Dermis blood vessel endothelial cell (primary cell): Measurements from ENCODE around the gene CAND2. TPM values are rescaled to one million over a fixed set of nuclear protein-coding genes. Genes with fewer than 3 reads are reported as not detected.

Experiments used
- DNase-seq: peaks from one replicate; pipeline ENCODE4 v3.0.0; 2010
- total RNA-seq: library from RNA; depleted of rRNA; stranded (reverse); fragments of >200 nt; gene quantifications from 2 replicates; pipeline ENCODE4 v1.2.3, GENCODE V29; 2014

CAND2 gene
- total RNA-seq, 1 donor from 2014 or later: 2.2 TPM

DNA sequence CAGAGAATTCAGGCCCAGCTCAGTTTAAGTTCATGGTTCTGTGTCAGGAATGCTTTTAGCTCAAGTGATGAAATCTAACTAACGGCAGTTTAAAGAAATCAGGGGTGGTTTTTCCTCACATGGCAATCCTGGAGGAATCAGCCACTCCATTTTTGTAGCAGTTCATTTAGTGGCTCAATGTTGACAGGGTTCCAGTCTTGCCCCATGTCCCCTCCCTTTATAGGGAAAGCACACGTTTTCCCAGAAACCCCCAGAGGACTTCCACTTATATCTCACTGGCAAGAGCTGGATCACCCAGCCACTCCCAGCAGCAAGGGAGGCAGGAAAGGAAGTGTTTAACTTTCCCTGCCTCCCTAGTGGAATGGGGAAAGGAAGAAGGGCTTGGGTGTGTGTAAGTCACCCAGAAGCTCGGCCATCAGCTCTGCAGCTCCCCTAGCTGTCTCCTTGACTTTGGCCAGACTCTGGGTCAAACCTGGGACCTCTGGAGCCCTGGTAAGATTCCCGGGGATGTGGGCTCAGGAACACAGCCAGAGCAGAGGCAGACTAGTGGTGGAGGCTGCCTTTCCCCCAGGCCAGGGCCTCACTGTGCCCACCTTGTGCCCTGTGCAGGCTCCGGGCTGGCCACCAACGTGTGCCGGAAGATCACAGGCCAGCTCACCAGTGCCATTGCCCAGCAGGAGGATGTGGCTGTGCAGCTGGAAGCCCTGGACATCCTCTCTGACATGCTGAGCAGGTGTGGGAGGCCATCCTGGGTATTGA is 11.3 kb downstream of the CAND2 start:
- DNase-seq: no peak

DNA sequence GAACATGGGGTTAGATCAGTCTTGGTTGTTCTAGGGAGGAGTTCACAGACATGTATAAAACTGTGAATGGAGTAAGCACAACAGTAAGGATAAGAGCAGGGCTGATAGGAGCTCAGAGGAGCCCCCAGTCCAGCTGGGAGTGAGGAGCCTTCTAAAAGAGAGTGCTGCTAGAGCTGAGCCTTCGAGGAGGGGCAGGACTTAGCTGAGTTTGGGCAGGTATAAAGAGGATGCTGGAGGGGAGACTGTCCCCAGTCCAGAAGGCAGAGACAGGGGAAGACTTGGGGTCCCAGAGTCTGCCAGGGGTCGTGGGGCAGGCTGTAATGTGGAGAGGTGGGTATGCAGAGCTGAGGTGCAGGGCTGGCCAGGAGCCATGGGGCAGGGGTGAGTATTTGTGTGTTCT is 12.1 kb downstream of the CAND2 start:
- no peak for DNase-seq

DNA sequence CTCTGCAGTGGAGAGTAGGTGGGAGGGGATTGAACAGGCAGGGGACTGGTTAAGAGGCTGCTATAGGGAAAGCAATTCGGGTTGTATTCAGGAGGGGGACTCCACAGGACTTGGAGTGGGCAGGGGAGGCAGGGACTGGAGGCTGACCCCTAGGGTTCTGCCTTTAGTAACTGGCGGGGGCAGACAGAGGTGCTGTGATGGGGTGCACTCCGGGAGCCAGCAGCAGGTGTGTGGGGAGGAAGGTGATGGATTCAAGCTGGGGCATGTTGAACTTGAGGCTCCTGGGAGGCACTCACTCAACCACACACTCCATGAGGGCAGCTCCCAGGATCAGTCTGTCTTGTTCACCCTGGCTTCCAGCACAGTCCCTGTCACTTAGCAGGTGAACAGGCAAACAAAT is 12.5 kb downstream of the CAND2 start:
- no peak for DNase-seq

DNA sequence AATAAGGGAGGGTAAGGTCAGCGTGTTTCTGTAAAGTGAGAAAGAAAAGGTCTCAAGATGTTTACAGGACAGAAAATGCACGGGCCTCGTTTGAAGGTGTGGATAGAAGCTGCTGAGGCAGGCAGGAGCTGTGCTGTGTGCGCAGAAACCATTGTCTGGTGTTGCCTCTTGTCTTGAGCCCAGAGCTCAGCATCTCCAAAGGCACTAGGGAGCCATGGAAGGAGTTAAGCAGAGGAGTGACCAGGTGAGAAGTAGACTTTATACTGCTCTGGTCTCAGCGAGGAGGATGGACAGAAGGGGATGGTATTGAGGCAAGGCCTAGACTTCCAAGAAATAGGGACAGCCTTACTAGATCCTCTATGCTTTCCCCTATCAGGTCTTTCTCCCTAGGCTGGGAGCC is 13.0 kb downstream of the CAND2 start:
- no peak for DNase-seq

DNA sequence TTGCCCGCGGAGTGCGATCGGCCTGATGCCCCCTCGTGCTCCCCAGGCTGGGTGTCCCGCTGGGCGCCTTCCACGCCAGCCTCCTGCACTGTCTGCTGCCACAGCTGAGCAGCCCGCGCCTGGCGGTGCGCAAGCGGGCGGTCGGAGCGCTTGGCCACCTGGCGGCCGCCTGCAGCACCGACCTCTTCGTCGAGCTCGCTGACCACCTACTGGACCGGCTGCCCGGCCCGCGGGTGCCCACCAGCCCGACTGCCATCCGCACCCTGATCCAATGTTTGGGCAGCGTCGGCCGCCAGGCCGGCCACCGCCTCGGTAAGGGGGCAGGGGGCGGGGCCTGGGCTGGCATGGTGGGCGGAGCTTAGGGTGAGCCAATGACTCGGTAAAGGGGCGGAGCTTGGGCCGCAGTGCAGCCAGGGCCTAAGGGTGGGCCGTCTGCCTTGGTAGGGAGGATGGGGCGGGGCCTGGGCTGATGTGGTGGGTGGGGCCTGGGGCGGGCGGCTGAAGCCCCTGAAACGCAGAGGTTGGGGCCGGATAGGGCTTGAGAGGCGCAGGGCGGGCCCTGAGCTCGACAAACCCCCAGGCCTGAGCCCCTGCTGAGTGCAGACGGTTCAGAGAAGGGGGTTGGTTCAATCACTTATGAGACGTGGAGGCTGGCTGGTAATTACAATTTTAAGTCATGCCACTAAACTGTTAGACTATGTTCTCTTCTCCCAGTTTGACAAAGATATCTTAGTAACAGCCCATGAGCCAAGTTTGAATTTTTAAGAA is 13.7 kb downstream of the CAND2 start:
- peak; percentile 95 for DNase-seq

DNA sequence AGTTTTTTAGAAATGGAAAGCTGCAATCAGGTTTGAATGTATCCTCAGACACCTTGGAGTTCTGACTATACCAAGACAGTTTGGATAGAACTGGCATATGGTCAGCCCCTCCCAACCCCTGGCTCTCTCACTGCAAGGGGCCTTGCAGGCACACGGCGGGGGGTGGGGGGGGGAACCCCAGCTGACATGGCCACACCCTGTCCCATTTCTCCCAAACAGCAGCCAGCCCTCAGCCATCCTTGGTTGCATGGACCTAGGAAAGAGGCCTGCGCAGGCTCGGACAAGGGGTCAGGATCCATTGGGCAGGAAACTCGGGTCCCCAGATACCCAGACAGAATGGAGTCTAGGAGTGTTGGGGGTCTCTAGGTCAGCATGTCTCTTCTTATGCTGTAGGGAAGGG is 14.5 kb downstream of the CAND2 start:
- DNase-seq: no peak

DNA sequence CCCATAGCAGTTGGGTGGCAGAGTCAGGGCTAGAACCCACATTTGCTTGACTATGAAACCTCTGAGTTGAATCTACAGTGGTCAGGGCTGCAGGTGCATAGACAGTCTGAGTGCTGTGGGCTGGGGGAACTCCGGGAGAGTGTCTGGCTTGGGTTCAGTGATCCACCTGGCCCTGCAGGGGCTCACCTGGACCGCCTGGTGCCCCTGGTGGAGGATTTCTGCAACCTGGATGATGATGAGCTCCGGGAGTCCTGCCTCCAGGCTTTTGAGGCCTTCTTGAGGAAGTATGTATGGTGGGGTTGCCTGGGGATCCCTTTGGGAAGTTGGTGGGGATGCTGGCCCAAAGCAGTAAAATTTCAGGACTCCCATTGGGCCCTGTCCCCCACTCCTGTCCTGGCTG is 16.3 kb downstream of the CAND2 start:
- DNase-seq: no peak

- no peak for DNase-seq
Observed at GRCh38 chr3:12813967-12814366, 17.5 kb downstream of the CAND2 start.

DNA sequence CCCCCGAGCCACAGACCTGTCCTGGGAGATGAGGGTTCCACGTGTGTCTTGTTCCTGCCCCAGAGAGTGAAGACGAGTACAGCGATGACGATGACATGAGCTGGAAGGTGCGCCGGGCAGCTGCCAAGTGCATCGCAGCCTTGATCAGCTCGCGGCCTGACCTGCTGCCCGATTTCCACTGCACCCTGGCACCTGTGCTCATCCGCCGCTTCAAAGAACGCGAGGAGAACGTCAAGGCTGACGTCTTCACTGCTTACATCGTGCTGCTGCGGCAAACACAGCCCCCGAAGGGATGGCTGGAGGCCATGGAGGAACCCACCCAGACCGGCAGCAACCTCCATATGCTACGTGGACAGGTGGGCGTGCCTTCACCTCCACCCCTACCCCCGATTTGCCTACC is 18.6 kb downstream of the CAND2 start:
- no peak for DNase-seq

- DNase-seq: no peak
Observed at GRCh38 chr3:12815719-12816118, 19.2 kb downstream of the CAND2 start.

DNA sequence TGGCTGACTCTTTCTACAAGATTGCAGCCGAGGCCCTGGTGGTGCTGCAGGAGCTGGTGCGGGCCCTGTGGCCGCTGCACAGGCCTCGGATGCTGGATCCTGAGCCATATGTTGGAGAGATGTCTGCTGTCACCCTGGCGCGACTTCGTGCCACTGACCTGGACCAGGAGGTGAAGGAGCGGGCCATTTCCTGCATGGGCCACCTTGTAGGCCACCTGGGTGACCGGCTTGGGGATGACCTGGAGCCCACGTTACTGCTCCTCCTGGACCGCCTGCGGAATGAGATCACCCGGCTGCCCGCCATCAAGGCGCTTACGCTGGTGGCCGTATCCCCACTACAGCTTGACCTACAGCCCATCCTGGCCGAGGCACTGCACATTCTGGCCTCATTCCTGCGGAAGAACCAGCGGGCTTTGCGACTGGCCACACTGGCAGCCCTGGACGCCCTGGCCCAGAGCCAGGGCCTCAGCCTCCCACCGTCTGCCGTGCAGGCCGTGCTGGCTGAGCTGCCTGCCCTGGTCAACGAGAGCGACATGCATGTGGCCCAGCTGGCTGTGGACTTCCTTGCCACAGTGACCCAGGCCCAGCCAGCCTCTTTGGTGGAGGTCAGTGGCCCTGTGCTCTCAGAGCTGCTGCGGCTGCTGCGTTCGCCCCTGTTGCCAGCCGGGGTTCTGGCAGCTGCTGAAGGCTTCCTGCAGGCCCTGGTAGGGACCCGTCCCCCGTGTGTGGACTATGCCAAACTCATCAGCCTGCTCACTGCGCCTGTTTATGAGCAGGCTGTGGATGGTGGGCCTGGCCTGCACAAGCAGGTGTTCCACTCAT is 20.3 kb downstream of the CAND2 start:
- DNase-seq: no peak

- no peak for DNase-seq
Observed at GRCh38 chr3:12817343-12817710, 20.8 kb downstream of the CAND2 start.

DNA sequence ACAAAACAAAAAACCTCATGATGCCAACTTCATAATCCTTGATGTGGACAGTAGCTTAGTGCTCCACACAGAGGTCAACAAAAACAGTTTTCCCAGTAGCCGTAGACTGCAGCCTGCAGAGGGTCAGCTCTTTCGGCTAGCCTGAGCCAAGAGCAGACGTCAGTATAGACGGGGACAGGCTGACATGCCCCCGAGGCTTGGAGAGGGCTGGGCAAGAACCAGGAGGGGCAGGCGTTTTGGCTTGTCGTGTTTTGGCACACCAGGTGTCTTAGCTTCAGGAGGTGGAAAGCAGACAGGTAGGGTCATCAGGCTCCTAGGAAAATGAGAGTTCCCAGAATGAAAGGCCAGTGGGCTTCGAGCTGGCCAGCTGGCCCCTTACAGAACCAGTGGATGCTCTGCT is 21.8 kb downstream of the CAND2 start:
- DNase-seq: no peak

GRCh38 chr3:12818773-12819172 is 22.3 kb downstream of the CAND2 start:
- DNase-seq: no peak

- DNase-seq: peak; percentile 24
Observed at GRCh38 chr3:12822725-12823373, 26.4 kb downstream of the CAND2 start.

DNA sequence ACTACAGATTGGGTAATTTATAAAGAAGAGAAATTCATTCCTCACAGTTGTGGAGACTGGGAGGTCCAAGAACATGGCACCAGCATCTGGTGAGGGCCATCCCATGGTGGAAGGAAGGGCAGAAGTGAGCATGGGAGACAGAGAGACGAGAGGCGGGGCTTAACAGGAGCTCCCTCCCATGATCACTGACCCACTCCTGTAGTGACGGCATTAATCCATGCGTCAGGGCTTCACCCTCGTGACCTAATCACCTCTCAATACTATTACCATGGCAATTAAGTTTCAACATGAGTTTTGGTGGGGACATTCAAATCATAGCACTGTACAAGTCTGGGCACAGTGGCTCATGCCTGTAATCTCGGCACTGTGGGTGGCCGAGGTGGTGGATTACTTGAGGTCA is 27.8 kb downstream of the CAND2 start:
- DNase-seq: no peak

- DNase-seq: no peak
Observed at GRCh38 chr3:12825156-12825555, 28.7 kb downstream of the CAND2 start.

GRCh38 chr3:12828751-12829150 is 32.3 kb downstream of the CAND2 start:
- no peak for DNase-seq

GRCh38 chr3:12829404-12829803 is 32.9 kb downstream of the CAND2 start:
- no peak for DNase-seq

- peak; percentile 31 for DNase-seq
Observed at GRCh38 chr3:12829886-12830784, 33.7 kb downstream of the CAND2 start.

GRCh38 chr3:12830785-12831156 is 34.3 kb downstream of the CAND2 start:
- DNase-seq: no peak

DNA sequence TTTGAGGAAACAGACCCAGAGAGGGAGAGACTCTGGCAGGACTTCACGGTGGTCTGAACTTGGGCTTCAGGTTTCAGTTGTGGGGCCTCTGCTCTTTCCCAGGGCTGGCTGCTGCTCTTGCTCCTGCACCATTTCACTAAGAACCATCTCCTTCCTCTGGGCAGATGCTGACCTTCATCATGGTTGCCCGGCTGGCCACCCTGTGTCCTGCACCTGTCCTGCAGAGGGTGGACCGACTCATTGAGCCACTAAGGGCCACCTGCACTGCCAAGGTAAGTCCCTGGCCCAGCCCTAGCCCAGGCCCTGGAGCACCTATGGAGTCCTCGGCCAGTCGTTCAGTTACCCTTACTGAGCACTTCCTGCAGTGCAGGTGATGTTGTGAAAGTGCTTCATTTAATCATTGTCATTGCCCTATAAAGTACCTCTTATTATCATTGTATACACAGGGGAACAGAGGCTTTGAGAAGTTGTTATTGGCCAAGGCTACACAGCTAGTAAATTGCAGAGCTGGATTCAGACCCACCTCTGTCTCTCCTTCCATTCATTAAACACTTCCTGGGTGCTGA is 34.9 kb downstream of the CAND2 start:
- no peak for DNase-seq
